ENCODE results near the gene CD8A.
"Not testable (repeated sequence)": the region's sequence is repeated elsewhere in the genome, so short reads cannot be mapped to it uniquely, and the experiment has no call there.

CD8A gene

DNA sequence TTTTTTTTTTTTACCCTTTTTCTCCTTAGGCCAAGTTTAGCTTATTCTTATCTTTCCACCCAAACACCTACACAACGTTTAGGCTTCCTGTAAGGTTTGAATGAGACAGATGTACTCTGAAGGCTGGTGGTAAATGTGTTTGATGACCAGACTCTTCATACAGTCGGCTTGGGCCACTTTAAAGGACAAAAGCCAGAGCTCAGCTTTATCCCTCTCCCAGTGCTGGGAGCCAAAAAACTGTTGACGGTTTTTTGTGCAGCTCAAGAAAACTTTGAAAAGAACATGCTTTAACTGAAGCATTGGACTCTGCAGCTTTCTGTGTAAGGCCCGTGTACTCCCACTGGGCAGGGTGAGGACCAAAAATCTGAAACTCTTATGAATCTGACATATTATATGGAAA, 15.4 kb downstream of the CD8A start:
- DNase-seq = no peak

DNA sequence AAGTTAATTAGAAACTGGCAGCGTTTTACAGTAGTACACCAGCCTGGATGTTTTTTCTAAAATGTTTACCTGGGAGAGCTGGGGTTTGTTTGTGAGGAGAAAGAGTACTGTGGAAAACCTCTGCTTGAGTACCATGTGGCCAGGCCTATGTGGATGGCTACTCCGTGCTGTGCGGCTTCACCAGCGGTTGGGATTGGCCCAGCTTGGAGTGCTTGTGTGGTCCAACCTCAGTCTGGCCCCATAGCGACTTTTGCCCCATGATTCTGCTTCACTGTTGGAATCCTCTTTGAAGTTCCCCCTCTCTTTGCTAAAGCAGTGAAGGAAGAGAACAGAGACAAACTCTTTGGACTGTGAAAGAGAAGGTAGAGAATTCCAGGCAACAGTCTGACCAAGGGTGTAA, 15.9 kb downstream of the CD8A start:
- no peak for DNase-seq

DNA sequence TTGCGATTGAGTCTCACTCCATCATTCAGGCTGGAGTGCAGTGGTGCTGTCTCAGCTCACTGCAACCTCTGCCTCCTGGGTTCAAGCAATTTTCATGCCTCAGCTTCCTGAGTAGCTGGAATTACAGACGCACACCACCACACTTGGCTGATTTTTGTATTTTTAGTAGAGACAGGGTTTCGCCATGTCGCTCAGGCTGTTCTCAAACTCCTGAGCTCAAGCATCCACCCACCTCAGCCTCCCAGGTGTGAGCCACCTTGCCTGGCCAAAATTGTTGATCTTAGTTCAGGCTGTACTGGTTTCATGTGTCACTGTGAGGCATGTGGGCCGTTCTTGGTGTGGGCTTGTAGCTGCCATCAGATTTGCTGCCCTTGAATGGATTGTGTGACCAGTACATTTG, 18.1 kb downstream of the CD8A start:
- DNase-seq = no peak

DNA sequence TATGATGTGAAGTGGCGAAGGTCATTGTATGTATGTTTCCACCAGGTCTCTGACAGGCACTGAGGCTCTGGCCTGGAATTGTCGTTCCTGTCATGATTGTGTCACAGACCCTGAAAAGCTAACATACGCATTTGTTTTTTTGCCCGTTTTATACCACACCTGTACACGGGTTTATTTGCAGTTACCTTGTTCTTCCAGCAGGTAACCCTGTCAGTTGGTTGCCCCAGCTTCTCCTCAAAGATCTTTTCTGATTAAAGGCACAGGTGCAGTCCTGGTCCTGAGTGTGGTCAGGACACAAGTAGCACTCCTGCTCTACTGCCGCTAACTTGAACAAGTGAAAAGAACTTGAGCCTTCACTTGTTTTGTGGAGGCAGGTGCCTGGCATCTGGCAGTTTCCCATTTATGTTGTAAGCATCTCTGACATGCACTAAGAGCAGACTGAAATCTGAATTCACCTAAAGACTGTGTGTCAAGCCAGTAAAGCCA, 19.9 kb downstream of the CD8A start:
- DNase-seq = no peak

DNA sequence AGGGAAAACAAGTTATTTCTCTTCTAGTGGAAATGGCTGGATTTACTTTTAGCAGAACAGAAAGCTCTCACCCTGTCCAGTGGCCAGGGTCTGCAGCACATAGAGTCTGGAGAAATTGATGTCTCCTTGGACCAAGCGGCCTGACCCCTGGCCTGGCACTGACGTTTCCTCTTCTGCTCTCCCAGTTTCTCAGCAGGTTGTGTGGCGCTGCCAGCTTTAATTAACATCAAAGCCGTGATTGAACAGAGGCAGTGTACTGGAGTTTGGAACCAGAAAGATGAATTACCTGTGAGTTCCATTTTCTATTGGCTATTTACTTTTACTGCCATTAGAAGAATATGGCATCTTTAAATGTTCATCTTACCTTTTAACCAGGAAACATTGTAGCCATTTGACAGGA, 20.9 kb downstream of the CD8A start:
- DNase-seq = no peak

DNA sequence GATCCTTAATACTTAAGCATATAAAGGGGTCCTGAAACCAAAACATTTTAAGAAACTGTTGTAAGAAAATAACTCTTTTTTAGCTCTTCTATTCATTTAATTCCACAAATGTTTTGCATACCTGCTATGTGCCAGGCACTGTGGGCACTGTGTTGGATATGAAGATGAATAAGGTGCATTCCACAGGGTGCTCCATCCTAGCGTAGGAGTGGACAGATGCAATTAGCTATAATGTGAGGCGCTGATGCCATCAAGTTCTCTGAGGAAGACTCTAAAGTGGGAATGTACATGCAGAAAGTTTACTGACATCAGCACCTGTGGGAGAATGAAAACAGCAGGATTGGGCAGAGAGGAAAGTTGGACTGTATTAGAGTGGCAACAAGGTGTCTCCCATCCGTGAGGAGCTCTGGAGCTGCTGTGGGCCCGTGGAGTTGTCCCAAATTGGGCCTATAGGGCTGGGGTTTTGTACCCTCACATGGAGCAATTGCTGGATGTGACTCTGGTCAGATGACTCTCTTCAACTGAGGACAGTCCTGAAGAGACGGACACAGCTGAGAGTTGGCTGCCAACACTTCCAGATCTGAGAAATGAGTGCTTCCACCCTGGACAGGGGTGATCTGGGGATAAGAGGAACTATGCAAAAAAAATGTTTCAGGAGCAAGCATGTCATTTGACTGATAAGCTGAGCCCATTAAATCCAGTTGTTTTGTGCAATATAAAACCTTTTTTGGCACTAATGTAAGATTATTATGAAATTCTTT, 22.3 kb downstream of the CD8A start:
- DNase-seq = no peak

DNA sequence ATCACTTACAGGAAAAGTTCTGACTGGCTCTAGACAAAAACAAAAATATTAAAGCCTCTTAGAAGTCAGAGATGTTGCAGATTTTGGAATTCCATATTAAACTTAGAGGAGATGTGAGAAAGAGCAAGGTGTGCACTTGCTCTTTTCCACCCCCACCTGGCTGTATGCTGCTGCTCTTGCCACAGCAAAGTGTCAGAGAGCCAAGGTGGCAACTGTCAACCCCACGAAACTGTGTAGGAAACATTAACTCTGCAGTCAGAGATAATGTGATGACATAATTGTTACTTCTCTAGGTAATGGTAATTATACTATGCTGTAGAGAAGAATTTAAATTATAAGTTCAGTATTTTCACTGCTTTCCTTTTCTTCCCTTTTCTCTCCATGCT, 25.4 kb downstream of the CD8A start:
- DNase-seq = no peak

DNA sequence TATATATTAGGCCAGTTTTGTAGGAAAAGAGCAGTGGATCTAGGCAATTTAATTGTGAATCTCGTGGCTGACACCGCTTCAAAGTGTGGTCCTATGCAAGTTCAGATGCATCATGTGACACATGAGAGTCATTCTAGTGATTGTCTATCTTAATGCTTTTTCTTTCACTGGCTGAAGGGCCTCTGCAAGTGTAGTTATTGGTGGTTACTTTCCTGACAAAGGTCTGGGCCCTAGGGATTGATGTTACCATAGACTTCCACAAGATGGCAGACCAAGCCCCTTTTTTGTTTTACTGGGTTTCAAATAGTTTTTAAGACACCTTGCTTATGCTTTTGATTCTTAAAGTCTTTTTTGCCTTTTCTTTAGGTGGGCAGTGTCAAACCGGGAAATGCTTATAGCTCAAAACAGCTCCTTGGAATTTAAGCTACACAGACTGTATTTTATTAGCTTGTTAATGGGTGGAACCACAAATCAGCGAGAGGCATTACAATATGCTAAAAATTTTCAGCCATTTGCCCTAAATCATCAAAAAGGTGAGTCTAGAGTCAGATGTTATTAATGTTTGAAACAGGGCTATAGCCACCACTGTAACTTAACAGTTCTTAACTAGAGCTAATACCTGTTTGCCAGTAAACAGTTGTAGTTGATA, 25.9 kb downstream of the CD8A start:
- DNase-seq = no peak

DNA sequence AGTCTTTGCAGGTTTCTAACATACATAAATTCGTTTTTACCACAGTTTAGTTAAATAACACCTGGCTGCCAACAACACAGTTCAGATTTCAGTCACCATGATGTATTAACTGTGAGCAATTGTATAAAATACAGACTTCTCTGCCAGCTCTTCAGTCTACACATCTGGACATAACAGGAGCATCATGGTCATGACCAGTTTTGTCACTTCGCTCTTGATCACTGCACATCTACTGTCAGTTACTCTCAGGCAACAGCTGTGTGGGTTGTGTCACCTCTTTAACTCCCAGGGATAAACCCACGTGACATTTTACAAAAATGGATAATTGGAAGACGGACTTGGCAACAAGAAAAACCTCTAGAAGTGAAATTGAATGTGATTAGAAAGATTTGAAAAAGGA, 30.3 kb downstream of the CD8A start:
- DNase-seq = no peak

DNA sequence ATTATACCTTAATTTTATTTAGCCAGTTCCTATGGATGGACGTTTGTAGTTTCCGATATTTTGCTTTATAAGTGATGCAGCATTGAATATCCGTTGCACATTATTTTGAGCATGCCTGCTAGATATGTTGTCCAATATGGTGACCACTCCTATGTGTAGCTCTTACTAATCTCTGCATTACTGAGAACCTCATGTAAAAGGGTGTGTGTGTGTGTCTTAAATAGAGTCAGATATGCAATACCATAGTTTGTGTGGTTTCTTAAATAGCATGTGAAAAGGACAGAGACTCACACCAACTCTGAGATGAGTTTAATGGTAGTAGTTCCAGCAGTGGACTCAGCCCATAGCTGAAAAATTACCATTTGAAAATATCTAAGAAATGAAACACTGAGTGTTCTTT, 32.3 kb downstream of the CD8A start:
- no peak for DNase-seq

DNA sequence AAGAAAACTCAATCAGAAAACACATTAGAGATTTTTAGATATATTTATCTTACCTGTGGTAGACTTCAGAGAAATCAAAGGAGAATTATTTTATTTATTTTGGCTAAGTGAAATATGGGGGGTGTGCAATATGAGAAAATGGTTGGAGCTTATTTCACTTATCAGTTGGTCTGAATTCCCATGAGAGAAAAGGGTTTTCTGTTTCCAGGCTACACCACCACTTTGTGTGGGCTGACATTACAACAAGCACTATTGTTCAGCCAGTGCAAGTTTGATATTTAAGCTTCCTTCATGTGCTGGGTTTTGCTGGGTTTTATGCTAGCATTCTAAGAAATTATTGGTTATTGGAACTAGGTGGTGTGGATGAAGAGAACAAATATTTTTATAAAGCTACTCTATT, 37.1 kb downstream of the CD8A start:
- DNase-seq = no peak

DNA sequence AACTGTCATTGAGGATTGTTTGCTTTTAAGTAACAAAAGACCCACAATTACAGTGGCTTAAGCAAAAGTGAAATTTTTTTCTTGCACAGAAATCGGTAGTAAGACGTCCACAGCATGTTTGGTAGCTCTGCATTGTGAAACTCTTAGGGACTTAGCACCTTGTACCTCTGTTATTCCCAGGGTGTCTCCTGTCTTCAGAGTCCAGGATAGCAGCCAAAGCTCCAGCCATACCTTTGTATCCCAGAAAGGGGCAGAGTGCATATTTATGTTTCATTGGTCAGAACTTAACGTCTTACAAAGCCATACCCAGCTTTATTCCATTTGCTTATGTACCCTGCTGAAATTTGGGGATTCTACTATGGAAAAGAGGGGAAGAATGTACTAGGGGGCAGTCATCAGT, 37.8 kb downstream of the CD8A start:
- no peak for DNase-seq

DNA sequence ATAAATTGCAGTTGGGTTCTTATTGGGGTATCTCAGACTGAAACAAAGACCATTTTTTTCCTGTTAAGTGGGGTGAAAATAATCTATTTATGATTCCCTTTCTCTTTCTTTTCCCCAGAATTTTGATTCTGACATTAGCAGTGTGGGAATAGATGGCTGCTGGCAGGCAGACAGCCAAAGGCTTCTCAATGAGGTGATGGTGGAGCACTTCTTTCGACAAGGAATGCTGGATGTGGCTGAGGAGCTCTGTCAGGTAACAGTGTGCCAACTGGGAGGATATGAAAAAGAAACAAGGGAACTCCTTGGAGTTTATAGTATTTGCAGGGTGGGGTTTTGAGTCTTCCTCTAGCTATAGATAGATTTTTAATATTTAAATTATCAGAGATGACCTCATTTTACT, 38.9 kb downstream of the CD8A start:
- DNase-seq = no peak

DNA sequence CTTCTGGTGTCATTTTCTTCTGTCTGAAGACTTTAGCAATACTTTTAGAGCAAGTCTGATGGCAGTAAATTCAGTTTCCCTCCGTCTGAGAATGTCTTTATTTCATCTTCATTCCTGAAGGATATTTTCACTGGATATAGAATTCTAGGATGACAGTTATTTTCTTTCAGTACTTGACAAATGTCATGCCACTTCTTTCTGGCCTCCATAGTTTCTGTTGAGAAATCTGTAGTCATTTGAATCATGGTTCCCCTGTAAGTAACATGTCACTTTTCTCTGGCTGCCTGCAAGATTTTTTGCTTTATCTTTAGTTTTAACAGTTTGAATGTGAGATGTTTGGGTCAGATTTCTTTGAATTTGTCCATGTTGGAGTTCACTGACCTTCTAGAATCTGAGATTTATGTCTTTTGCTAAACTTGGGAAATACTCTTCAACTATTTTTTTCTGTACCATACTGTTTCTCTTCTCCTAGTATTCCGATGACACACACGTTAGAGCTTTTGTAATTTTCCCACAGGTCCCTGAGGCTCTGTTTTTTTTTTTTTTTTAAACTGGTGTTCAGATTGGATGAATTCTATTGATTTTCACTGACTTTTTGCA, 40.4 kb downstream of the CD8A start:
- DNase-seq = no peak

DNA sequence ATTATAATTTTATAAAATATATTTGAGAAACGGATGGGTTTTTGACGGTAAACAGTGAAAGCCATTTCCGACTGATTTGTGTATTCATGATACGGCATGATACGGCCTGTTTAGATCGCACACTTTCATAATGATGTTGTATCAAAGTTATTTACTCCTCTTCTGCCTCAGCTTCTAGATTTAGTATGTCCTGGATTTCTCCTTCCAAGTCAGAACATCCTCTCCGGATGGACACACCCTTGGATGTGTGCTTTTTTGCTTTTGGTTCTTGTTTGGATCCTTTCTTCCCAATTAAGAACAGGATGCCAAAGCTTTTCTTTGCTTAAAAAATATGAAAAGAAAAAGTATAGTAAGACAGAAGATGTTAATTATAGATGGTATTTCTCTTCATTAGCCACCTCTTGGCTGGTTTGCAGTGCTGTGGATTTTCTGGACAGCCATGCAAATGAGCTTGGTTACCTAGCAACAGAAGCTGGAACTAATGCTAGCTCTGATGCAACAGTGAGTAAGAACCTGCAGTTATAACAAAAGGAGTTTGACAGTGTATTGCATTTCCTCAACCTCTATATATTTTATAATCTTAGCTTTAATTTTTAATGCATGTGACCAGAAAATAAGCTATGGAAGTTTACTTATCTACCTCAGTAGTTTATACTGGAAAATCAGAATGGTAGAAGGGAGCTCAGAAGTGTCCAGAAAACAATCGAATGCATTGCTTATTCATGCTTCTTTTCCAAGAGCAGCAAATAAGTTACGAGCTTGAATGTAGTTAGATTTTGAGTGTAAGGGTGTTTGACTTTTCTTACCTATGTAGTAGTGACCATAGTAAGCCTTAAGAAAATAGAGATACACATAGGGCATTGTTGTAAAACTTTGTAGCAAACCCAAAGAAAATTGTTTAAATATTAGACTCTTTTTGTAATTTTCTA, 42.7 kb downstream of the CD8A start:
- no peak for DNase-seq

DNA sequence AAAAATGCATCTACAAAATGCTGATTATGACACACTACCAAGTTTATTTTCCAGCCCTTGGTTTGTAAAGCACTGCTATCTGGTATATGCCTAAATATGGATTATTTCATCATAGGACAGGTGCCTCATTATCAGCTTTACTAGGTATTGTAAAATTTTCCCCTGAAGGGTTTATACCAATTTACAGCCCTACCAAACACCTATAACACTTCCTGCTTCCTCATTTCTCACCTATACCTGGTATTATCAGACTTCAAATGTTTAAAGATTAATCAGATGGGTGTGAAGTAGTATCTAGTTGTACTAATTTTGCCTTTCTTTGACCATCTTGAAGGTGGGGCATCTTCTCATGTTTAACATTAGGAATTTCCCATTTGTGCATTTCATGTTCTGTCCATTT, 43.8 kb downstream of the CD8A start:
- DNase-seq = no peak

DNA sequence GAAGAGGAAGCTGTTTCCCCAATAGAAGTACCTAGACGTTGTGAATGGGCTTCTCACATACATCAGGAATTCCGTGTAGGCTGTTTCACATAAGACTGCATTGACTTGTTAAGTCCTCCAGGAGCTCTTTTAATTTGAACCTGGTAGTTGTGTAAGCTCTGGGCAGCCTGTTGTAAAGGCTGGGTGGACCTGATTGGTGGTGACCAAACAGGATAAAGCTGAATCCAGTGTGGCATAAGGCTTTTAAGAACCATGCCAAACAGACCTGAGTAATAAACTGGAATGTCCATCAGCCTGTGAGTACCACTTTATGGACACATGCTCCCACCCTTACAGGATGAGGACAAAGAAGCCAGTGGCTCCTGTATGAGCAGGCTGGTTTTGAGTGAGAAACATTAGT, 46.6 kb downstream of the CD8A start:
- DNase-seq = no peak

DNA sequence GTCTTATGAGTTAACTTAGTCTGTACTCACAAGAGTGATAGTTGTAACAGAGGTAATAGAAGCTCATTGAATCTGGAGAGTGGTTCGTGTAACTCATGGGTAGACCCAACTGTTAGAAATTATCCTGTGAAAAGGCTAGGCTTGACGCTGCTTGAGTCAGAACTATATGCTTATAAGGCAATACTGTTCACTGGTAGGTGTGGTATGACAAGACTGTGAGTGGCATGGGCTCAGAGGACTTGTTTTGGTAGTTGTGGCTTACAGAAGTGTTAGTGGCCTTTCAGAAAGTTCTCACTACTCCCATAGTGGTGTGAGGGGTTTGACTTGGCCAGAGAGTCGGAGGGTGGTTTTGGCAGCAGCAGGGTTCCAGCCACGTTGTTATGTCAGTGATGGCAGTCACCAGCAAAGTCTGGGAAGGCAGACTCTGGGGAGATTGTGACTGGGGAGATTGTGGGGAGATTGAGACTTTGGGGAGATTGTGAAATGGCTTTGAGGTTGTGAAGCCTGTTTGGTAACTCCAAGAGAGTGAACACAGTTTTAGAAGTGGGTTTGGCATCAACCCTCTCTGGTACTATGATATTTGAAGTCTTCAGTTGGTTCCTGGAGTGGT, 48.7 kb downstream of the CD8A start:
- not testable (repeated sequence) for DNase-seq

DNA sequence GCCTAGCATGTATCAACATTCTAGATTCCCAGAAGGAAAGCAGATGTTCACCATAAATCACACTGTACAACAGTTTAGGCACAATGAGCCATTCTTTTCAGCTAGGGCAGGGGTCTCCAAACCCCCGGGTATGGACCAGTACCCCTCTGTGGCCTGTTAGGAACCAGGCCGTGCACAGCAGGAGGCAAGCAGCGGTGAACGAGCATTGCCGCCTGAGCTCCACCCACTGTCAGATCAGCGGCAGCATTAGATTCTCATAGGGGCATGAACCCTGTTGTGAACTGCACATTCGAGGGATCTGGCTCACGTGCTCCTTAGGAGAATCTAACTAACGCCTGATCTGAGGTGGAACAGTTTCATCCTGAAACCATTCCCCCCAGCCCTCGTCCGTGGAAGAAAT, 50.8 kb downstream of the CD8A start:
- not testable (repeated sequence) for DNase-seq

DNA sequence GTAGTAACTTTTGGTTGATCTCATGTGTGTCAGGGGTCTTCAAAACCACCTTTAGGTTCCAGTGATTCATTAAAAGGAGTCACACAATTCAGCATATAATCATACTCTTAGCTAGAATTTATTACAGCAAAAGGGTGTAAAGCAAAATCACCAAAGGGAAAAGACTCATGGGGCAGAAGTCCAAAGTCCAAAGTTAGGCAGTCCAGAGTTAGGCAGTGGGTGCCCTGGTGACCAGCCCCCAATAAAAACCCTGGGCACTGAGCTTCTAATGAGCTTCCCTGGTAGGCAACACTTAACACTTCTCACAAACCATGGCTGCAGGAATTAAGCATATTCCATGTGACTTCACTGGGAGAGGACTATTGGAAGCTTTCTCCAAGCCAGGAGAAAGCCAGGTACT, 51.2 kb downstream of the CD8A start:
- DNase-seq = not testable (repeated sequence)

DNA sequence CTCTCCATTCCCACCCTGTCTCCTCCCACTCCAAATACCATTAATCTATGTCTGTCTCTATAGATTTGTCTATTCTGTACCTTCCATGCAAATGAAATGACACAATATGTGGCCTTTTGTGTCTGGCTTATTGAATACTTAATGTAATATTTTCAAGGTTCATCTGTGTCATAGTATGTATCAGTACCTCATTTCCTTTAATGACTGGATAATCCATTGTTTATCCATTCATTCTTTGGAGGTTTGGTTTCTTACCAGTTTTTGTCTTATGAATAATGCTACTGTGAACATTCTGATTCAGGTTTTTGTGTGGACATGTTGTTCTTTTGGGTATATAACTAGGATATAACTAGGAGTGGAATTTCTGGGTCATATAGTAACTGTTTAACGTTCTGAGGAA, 55.8 kb downstream of the CD8A start:
- DNase-seq = not testable (repeated sequence)

Data from NCI-H510A (cell line).